ENCODE measurements around the gene EFCAB12.

EFCAB12 gene

GRCh38 chr3:129360171-129360611 lies 68.2 kb downstream of the EFCAB12 start:
- no peak for TF ChIP-seq CTCF (conservative IDR thresholded peaks at IDR 0.05; ENCODE audit: low read depth, low read length)
- H3K4me3 ChIP-seq (ENCODE audit: low read depth, low read length), result no peak overlapping the region
- no peak for DNase-seq (ENCODE audit: low read depth)

- no peak for TF ChIP-seq CTCF (conservative IDR thresholded peaks at IDR 0.05; ENCODE audit: low read depth, low read length)
- no peak for DNase-seq (ENCODE audit: low read depth)
- no peak overlapping the region for H3K4me3 ChIP-seq (ENCODE audit: low read depth, low read length)
Observed at GRCh38 chr3:129358772-129359371, 69.6 kb downstream of the EFCAB12 start.

GRCh38 chr3:129358177-129358771 lies 70.2 kb downstream of the EFCAB12 start:
- no peak overlapping the region for H3K4me3 ChIP-seq (ENCODE audit: low read depth, low read length)
- no peak for TF ChIP-seq CTCF (conservative IDR thresholded peaks at IDR 0.05; ENCODE audit: low read depth, low read length)
- no peak for DNase-seq (ENCODE audit: low read depth)

- DNase-seq (ENCODE audit: low read depth), result no peak
- no peak for TF ChIP-seq CTCF (conservative IDR thresholded peaks at IDR 0.05; ENCODE audit: low read depth, low read length)
- no peak overlapping the region for H3K4me3 ChIP-seq (ENCODE audit: low read depth, low read length)
Observed at GRCh38 chr3:129357616-129358015, 70.8 kb downstream of the EFCAB12 start.

- no peak for DNase-seq (ENCODE audit: low read depth)
- no peak overlapping the region for H3K4me3 ChIP-seq (ENCODE audit: low read depth, low read length)
- no peak for TF ChIP-seq CTCF (conservative IDR thresholded peaks at IDR 0.05; ENCODE audit: low read depth, low read length)
Observed at GRCh38 chr3:129356756-129357425, 71.5 kb downstream of the EFCAB12 start.

GRCh38 chr3:129353589-129353941 lies 74.9 kb downstream of the EFCAB12 start:
- no peak for TF ChIP-seq CTCF (conservative IDR thresholded peaks at IDR 0.05; ENCODE audit: low read depth, low read length)
- no peak for DNase-seq (ENCODE audit: low read depth)

More at GRCh38 chr3:129353589-129353941, 74.9 kb downstream of the EFCAB12 start:
- no peak overlapping the region for H3K4me3 ChIP-seq (ENCODE audit: low read depth, low read length)

Data from choroid plexus epithelial cell (primary cell).